SK-N-SH (cell line): ENCODE data around the gene NRP2.

Experiments
- CHD2 ChIP-seq: fragments of 150-350 bp; IDR thresholded peaks from 2 replicates; pipeline ENCODE4 v1.6.1; 2018; ENCODE audit warnings: low read length; ENCODE audit not compliant: partially characterized antibody
- FOSL2 ChIP-seq: IDR thresholded peaks from 2 replicates; pipeline ENCODE4 v1.4.0; 2012; ENCODE audit warnings: low read depth, mild to moderate bottlenecking, moderate library complexity, borderline replicate concordance
- JUND ChIP-seq: IDR thresholded peaks from 2 replicates; pipeline ENCODE4 v1.4.0; 2012
- MXI1 ChIP-seq: IDR thresholded peaks from 2 replicates; pipeline ENCODE4 v1.6.1; 2012; ENCODE audit warnings: mild to moderate bottlenecking, low read depth, low read length, improper control_type of control experiment
- NRF1 ChIP-seq: IDR thresholded peaks from 2 replicates; pipeline ENCODE4 v1.6.1; 2012; ENCODE audit warnings: low read depth, mild to moderate bottlenecking, low read length
- SMC3 ChIP-seq: IDR thresholded peaks from 2 replicates; pipeline ENCODE4 v1.6.1; 2012; ENCODE audit warnings: low read depth, low read length, improper control_type of control experiment
- TAF1 ChIP-seq: IDR thresholded peaks from 2 replicates; pipeline ENCODE4 v1.6.1; 2012; ENCODE audit warnings: low read depth, mild to moderate bottlenecking, low read length, moderate library complexity, borderline replicate concordance
- TCF12 ChIP-seq: IDR thresholded peaks from 2 replicates; pipeline ENCODE4 v1.4.0; 2012
- TEAD4 ChIP-seq: IDR thresholded peaks from 2 replicates; pipeline ENCODE4 v1.4.0; 2012; ENCODE audit warnings: mild to moderate bottlenecking, borderline replicate concordance; ENCODE audit not compliant: insufficient read depth
- TF ChIP-seq, protein P1 (sequence below): fragments of 200-600 bp; sonication (generic); IDR thresholded peaks from 2 replicates; pipeline ENCODE4 v1.6.1; 2017; ENCODE audit warnings: antibody characterized with exemption, mild to moderate bottlenecking, moderate library complexity
- TF ChIP-seq, protein P2 (sequence below): IDR thresholded peaks from 2 replicates; pipeline ENCODE4 v1.4.0; 2012; ENCODE audit warnings: low read depth, borderline replicate concordance

DNA sequence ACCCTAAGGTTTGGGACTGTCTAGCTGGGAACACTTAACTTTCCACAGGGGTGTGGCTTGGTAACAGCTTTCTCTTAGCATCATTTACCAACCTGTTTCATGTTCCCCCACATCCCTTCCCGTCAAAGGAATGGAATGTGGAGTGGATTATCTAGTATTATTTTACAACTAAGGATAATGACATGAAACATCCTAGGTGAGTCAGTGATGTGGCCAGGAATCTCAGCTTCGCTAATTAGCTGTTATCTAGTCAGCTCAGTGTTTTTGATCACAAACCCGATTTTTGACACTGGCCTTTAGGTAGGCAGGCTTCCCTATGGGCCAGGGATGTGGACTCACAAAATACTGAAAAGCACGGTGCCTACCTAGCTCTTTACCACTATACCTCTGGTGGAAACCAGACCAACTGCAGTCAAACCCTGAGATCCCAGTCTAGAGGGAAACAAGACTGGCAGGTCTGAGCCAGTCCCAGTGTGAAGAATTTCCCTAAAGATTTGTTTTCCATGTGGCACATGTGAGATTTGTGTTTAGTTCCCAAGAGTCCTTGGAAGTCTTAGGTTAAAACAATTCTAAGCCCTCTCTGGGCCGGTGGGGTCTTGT, 2.8 kb upstream of the NRP2 start:
- TF ChIP-seq TAF1 (no peak), NRF1 (no peak), FOSL2 (no peak), TCF12 (no peak), SMC3 (no peak), CHD2 (no peak), TEAD4 (no peak), JUND (no peak), MXI1 (no peak)
- TF ChIP-seq, protein P1, sequence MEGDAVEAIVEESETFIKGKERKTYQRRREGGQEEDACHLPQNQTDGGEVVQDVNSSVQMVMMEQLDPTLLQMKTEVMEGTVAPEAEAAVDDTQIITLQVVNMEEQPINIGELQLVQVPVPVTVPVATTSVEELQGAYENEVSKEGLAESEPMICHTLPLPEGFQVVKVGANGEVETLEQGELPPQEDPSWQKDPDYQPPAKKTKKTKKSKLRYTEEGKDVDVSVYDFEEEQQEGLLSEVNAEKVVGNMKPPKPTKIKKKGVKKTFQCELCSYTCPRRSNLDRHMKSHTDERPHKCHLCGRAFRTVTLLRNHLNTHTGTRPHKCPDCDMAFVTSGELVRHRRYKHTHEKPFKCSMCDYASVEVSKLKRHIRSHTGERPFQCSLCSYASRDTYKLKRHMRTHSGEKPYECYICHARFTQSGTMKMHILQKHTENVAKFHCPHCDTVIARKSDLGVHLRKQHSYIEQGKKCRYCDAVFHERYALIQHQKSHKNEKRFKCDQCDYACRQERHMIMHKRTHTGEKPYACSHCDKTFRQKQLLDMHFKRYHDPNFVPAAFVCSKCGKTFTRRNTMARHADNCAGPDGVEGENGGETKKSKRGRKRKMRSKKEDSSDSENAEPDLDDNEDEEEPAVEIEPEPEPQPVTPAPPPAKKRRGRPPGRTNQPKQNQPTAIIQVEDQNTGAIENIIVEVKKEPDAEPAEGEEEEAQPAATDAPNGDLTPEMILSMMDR: no peak
- TF ChIP-seq, protein P2, sequence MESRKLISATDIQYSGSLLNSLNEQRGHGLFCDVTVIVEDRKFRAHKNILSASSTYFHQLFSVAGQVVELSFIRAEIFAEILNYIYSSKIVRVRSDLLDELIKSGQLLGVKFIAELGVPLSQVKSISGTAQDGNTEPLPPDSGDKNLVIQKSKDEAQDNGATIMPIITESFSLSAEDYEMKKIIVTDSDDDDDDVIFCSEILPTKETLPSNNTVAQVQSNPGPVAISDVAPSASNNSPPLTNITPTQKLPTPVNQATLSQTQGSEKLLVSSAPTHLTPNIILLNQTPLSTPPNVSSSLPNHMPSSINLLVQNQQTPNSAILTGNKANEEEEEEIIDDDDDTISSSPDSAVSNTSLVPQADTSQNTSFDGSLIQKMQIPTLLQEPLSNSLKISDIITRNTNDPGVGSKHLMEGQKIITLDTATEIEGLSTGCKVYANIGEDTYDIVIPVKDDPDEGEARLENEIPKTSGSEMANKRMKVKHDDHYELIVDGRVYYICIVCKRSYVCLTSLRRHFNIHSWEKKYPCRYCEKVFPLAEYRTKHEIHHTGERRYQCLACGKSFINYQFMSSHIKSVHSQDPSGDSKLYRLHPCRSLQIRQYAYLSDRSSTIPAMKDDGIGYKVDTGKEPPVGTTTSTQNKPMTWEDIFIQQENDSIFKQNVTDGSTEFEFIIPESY: no peak
